Erythroblast (primary cell): Measurements from ENCODE around the gene CIC.

Experiments
- GATA1 ChIP-seq: IDR thresholded peaks from 2 replicates; pipeline ENCODE4 v1.6.1; 2011; ENCODE audit warnings: low read depth, mild to moderate bottlenecking, control low read depth, low read length, moderate library complexity
- POLR2A ChIP-seq: IDR thresholded peaks from 2 replicates; pipeline ENCODE4 v1.6.1; 2011; ENCODE audit warnings: mild to moderate bottlenecking, low read length

DNA sequence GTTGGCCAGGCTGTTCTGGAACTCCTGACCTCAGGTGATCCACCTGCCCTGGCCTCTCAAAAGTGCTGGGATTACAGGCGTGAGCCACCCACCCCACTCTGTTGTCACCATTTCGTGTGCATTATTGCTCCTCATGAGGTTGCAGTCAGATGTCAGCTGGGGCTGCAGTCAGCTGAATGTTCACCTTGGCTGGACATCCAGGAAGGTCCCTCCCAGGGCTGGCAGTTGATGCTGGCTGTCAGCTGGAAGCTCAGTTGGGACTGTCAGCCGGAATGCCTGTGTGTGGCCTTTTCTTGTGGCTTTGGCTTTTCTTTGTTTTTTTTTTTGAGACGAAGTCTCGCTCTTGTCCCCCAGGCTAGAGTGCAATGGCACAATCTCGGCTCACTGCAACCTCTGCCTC is 63.0 kb downstream of the CIC start:
- TF ChIP-seq POLR2A, result no peak
- TF ChIP-seq GATA1, result no peak
